GM21717 (cell line): Measurements from ENCODE around the gene MOB2.

Experiments used
- ATAC-seq: cut with Tn5 transposase; IDR thresholded peaks from one replicate; pipeline ENCODE4 v1.9.1; 2021; ENCODE audit warnings: mild to moderate bottlenecking, moderate library complexity; ENCODE audit not compliant: unreplicated experiment

The MOB2 gene

DNA sequence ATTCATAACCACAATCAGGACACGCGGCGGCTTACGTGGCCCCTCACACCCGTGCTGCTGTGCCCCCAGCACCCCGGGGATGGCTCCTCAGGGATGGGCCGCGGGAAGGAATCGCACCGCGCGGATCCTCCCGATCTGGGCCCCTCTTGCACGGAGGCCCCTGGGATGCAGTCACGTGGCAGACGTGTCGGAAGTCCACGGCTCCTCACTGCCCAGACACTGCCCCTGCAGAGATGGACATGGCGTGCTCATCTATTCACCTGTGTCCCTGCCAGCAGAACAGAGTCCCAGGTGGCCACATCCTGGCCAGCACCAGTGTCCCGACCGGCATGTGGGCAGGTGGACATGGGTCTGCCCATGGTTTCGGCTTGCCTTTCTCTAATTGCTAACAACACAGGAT lies 12.8 kb downstream of the MOB2 start:
- ATAC-seq, result no peak

DNA sequence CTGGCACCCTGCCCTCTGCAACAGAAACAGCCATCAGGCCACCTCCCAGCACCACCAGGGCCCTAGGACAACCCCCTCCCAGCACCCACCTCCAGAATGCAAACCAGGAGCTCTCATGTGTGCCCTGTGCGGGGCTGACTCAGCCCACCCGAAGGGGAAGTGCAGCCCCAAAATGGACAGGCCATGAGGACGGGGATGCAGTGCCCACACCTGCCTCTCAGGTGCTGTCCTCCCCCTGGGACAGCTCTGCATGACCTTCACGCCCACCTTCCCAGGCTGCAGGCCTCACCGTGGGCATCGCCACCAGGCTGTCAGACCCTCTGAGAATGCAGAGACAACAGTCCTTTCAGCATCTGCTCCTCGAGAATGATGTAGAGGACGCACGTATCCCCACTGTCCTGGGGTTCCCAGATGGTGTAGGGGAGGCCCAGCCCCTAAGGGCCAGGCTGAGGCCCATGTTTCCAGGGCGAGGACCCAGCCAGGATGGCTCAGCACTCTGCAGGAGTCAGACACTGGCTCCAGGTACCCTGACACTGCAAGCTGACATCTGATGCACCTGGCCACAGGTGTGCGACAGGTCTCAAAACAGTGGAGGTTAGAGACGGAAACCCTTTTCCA lies 13.5 kb downstream of the MOB2 start:
- no peak for ATAC-seq

DNA sequence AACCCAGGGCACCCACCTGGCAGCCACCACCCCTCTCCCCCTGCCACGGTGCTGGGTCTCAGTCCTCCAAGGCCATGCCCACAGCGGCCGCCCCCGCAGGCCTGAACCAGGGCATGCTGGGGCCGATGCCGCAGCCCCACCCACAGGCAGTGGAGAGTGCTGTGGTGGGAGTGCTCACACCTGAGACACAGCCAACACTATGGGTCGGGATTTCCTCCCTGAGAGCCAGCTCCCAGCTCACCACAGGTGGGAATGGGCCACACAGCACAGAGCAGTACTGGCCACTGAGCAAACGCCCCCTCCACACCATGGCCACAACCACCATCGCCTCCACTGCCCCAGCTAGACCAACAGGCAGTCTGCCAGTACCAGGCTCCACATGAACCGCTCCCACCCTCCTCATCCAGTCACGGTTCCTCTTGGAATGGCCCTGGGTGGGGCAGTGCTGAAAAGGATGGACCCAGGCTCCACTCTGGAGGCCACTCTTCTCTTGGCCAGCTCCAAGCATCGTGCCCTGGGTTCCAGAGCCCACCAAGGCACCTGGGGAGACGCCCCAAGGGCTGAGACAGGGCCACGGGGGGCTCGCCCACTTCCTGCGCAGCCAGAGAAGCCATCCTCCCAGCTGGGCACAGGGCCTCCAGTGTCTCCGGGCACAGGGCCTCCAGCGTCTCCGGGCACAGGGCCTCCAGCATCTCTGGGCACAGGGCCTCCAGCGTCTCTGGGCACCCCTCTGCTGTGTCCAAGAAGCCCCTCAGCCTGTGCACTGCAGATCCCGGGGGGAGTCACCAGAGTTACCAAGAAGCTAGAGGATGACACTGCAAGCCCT lies 14.2 kb downstream of the MOB2 start:
- ATAC-seq, result no peak

DNA sequence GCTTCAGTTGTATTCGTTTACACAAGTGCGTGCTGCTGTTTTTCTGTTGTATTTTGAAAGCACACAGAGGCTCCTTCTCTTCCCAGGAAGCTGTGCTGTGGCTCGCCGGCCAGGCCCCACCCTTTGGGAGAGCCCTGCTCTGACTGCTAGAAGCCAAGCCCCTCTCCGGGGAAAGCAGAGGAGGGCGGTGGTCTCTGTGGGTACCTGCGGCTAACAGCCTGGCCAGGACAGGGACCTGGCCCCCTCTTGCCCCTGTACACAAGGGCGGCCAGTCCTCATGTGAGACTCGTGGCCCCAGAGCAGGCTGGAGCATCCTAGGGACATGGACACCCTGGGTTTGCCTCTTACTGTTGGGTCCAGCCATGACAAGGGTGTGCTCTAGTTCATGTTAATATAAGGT lies 14.8 kb downstream of the MOB2 start:
- no peak for ATAC-seq

DNA sequence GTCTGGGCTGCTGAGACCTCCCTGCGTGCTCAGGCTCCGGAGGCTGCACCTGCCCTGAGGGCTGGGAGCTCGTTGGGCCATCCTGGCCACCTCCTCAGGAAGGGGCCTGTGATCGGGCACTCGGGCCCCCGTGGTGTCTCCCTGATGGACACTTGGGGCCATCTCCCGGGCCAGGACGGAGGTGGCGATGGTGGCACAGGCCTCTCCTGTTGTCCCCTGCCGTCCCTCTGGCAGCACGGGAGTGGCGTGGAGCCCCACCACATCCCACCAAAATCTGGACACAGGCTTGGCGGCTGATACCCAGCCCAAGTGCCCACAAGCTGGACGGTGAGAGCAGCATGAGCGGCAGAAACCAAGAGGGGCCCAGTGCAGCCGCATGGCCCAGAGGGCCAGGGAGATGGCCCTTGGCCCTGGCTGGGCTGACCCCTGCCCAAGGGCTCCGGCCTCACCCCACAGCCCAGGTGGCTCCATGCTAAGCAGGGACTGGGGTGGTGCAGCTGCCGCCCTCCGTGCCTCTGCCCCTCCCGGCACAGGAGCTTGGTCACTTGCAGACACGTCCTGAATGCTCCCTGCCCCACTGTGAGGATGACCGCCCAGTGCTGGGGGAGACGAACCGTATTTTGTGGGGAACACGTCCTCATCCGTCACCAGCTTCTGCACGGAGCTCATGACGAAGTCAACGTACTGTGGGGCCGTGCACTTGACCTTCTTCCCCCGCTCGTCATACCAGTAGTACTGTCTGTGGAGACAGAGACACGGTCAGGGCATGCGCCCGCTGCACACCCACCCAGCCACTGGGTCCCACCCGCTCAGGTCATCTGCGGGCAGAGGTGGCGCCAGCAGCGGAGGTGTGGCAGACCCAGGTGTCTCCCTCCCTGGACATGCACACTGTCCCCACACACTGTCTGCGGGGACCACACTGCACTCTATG lies 15.6 kb downstream of the MOB2 start:
- no peak for ATAC-seq

DNA sequence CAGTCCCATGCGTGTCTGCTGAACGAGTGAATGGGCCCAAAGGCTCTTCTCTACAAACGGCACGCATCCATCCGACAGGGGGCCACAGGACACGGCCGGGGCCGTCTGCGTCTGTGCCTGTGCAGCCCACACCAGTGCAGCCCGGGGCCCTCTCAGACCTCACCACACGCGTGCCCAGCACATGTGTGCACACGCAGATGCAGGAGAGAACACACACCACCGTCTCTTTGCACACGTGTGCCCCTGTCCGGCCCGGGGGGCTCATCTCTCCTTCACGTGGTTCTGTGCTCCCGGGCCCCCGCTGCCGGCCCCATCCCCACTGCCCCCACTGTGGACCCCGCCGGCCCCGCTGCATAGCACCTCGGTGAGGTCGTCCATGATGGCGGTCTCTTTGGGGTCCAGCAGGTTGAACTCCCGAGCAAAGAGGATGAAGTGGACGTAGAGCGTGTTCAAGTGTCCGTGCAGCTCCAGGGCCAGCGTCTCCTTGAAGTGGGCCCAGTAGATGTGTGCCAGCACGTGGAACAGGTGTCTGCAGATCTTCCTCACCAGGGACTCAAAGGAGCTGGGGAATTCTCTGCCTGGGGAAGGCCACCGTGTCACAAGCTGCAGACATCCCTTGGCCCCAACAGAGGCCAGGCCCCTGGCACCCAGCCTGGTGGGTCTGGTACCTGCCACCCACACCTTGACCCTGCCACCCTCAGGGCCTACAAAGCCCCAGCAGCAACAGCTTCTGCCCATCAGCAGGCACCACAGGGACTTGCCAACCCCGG lies 16.5 kb downstream of the MOB2 start:
- no peak for ATAC-seq

DNA sequence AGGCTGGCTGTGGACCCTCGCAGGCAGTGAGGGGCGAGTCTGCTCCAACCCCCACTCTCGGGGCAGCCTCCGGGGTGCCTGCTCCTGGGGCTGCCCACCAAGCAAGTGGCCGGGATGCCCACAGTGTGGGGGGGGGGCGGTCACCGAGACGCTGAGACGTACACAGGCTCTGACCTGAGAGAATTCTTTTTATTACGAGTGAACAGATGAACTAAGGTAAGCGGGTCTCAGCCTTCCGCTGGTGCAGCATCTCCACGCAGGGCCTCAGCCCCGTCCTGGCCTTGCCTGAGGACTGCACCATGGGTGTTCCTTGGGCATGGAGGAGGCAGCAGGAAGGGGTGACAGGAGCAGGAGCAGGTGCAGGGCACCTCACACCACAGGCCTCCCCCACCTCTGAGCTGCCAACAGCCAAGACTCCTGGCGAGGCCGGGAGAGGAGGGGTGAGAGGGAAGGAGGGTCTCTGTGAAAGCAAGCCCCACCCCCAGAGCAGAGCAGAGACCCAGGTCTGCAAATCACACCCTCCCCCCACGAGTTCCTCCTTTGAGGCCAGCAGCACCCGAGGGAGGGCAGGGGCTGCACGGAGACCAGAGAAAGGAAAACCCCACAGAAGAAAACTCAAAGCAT lies 17.2 kb downstream of the MOB2 start:
- ATAC-seq, result no peak

DNA sequence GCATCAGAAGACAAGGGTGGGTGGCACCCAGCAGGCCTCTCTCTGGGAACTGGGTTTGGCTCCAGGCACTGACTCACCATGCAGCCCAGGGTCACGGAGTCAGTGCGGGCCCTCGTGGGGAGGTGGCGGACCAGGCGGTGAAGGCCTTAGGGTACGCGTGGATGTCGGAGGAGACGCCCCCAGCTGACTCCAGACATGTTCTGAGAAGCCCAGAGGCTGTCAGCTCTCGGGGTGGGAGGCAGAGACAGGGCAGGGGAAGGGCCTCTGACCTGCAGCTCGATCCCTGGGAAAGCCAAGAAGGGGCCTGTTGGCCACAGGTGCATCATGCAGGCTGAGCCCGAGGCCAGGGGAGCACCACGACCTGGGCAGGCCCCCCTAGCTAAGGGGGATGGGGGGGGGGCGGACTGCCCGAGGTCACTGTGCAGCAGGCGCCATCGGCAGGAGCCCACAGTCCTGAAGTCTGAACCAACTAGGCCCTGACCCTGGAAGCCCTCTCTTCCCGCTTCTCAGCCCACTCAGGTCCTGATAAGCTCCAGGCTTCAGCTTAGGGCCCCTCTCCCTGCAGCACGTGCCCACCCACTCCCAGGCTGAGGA lies 18.0 kb downstream of the MOB2 start:
- no peak for ATAC-seq

DNA sequence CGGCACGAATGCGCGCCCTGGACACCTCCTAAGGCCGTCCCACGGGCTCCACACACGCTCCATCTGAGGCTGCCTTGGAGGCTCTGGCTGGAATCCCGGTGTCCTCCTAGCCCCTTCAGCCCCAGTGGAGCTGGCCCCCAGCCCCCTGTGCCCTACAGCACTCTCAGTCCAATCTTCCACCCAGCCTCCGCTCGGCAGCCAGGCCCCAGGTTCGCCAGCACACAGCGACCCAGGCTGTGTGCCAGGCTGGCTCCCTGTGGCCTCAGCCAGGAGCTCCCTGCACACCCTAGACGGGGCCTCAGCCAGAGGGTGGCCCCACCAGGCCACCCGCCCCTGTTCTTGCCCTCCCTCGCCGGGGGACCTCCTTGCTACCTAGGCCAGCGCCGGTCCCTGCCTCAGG lies 18.6 kb downstream of the MOB2 start:
- ATAC-seq, result no peak

DNA sequence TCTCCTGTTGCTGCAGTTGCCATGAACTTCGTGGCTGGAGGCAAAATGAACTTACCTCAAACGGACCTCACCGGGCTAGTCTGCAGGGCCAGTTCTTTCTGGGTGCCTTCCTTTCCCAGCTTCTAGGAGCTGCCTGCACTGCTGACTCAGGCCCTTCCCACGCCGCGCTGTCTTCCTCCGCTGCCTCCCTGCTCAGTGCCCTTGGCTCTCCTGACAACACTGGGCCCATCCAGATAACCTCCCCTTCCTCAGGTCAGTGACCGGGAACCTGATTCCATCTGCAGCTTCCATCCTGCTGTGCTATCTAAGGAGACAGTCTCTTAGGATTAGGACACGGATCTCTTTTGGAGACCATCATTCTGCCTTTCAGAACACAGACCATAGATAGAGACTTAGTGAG lies 19.3 kb downstream of the MOB2 start:
- ATAC-seq, result no peak

DNA sequence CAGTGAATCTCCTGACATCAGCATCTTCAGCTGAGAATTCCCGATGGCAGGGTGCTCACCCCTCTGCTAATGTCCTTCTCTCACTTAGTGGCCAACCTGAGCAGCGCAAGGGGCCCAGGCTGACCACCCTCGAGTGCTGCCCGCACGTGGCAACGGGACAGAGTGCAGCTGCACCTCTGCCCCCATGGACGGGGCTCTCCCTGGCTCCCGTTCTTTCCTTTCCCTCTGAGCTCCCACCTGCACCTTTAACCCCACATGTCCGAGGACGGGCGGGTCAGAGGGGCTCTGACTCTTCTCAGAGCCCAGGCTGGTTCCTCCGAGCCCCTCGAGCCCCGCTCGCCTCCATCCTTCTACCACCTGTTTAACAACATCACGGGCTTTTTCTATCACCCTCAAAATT lies 19.8 kb downstream of the MOB2 start:
- no peak for ATAC-seq

DNA sequence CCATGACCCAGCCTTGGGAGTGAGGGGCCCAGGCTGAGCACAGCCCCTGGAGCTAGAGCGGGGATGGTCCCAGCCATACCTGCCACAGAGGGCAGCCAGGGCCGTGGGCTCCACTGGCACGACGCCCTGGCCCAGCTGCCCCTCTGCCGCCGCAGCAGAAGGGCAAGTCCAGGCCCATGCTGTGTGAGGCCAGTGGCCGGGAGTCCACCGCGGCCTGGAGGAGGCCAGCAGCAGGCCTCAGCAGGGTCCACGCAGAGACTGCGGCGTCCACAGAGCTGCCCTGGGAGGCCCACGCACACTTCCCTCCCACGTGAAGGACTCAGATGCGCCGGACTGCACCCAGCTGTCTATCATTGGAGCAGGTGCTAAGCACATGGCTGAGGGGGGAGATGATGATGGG lies 23.5 kb downstream of the MOB2 start:
- ATAC-seq, result no peak

DNA sequence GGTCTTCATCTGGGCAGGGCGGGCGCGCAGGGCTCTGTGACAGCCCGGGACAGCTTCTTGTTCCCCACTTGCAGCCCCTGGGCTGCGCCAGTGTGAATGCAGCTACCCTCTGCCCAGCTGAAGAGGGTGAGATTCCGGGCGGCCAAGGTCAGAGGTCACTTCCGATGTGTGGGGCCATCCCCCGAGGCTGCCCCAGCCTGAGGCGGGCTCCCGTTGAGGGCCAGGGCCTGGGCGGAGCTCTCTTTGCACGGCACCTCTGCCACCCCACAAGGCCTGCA lies 23.9 kb downstream of the MOB2 start:
- ATAC-seq, result no peak

DNA sequence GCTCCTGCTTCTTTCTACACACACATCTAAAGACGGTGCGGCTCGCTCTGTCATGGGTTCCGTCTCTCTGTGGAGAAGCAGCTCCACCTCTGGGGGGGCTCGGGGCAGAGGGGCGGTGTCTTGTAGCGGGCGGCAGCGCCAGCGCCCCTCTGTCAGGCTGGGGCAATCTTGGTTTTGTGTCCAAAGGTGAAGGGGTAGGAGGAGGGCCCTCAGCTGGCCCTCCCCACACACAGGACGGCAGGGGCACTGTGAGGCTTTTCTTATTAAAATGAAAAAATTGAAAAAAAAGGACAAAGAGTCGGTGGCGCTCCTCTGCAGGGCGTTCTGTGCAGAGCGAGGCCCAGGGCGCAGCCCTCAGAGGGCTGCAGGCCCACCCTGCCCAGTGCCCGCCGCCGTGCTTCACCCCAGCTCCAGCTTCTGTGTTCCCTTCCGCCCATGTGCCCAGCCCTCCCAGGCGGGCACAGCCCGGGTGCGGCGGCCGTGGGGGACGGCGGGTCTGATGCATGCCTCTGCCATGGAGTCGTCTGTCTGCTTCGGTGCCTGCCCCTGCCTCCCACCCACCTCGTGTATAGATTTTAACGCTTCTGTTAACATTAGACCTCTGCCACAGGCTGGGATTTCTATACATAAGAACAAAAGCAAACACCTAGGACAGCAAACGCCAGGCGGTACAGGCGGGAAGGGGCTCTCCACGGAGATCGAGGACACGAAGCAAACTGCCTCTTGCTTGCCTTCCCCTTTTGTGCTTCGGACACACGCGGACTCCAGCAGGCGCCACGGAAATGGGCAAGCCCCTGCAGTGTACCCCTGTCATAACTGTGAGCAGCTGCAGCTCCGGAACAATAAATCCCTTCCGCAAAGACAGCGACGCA lies 24.5 kb downstream of the MOB2 start:
- no peak for ATAC-seq

DNA sequence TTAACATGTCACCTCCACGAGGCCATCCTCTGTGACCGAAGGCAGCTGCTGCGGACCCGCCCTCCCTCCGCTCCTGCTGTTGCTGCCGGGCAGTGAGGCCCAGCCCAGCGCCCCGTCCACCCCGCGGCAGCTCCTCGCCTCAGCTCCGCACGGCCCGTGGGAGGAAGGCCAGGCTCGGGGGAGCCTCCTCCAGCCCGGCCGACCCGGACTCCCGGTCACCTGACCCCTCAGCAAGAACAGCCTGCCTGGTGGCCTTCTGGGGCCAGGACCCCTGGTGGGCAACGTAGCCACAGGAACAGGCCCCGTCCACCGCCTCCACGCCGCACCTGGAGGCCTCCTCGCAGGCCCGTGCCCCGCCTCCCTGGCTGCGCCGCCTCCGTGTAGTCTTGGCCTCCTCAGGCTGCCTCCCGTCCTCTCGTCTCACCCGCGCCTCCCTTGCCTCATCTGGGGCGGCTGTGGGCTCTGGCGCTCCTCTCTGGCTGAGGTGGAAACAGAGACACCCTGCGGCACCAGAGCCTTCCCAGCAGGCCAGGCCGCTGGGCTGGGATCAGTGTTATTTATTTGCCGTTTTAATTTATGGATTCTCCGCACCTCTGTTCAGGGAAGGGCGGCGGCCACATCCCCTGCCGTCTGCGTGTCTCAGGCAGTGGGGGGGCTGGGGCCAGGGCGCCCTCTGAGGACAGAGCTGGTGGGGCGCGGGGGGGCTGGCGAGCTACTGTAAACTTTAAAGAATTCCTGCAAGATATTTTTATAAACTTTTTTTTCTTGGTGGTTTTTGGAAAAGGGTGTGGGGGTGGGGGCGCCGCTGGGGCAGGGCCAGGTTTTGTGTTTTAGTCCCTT lies 25.4 kb downstream of the MOB2 start:
- no peak for ATAC-seq

DNA sequence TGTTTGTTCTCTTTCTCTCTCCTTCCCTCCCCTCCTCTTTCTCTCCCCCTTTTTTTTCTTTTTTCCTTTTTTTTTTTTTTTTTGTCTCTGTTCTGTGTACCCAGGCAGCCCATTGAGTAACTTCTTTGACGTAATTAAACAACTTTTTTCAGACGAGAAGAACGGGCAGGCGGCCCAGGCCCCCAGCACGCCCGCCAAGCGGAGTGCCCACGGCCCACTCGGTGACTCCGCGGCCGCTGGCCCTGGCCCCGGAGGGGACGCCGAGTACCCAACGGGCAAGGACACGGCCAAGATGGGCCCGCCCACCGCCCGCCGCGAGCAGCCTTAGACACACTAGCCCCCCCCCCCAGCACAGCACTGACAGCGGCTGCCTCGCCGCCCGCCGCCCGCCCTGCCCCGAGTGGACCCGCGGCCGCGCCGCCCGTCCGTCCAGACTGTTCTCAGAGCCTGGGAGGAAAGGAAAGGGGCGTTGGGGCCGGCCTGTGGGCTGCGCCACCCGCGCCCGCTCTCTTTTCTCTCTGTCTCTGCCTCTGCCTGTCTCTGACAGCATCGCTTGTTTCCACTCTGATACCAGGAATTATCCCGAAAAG lies 26.1 kb downstream of the MOB2 start:
- no peak for ATAC-seq

DNA sequence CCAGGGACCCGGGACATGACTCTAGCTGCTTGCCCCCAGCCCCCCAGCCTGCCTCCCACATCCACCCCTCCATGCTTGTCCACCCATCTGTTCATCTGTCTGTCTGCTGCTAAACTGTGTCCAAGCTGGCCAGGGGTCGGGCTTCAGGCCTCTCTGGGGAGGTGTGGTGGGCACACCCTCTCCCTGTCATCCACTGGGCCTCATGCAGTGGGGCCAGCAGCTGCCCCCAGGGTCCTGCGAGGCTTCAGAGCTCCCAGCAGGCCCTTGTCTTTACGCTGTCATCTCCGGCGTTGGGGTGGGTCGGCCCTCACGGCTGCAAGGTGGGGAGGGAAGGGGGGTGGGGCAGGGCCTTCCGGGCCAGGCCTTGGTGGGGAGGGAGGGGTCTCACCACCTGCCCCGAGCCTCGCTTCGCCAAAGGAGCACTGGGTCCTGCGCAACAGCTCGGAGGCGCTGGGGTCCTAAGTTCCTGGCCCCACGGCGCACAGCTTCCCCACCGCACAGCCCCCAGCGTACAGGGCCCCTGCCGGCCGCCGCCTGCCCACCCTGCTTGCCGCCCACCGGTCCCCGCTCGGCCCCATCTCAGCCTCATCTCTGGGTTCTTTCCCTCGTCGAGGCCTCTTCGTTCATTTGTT lies 26.7 kb downstream of the MOB2 start:
- ATAC-seq, result no peak

DNA sequence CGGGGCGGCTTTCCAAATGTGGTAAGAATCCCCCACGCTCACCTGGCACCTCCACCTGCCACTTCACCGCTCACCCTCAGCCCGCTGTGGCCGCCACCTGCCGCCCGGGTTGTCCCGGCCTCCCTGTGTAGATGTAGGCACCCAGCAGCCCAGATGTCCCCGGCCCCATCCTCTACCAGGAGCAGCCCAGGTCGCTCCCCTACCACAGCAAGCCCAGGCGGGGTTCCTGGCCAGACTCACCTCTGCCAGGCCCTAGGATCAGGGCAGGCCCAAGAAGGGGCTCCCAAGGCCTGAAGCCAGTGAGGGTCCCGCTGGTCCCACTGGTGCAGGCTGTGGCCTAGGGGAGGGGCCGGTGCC lies 27.4 kb downstream of the MOB2 start:
- no peak for ATAC-seq
